WI38 (cell line): ENCODE results near the gene CTNNA2.

Experiments used
- H3K4me3 ChIP-seq: 2 replicates; pipeline ENCODE4 v1.5.1; 2011; ENCODE audit warnings: low read depth, mild to moderate bottlenecking, control low read depth, low read length
- CTCF ChIP-seq: IDR thresholded peaks from 2 replicates; pipeline ENCODE4 v1.5.1; 2012; ENCODE audit warnings: low read depth, mild to moderate bottlenecking, control low read depth, low read length

The CTNNA2 gene

GRCh38 chr2:80499095-80499494 lies 986.2 kb downstream of the CTNNA2 start:
- TF ChIP-seq CTCF: peak; percentile 42; the same call in 1 of the 2 replicates
- no peak overlapping the region for H3K4me3 ChIP-seq

- no peak for TF ChIP-seq CTCF
- H3K4me3 ChIP-seq: no peak overlapping the region
These were observed 989.2 kb downstream of the CTNNA2 start for GRCh38 chr2:80501874-80502624.

- no peak overlapping the region for H3K4me3 ChIP-seq
- TF ChIP-seq CTCF: no peak
These were observed 993.7 kb downstream of the CTNNA2 start for GRCh38 chr2:80506563-80506962.

GRCh38 chr2:80510716-80511115 lies 997.9 kb downstream of the CTNNA2 start:
- TF ChIP-seq CTCF: no peak
- H3K4me3 ChIP-seq: no peak overlapping the region

- no peak overlapping the region for H3K4me3 ChIP-seq
- TF ChIP-seq CTCF: no peak
These were observed 1003.1 kb downstream of the CTNNA2 start for GRCh38 chr2:80515964-80516363.

GRCh38 chr2:80517316-80517715 lies 1004.5 kb downstream of the CTNNA2 start:
- no peak for TF ChIP-seq CTCF
- H3K4me3 ChIP-seq: no peak overlapping the region

GRCh38 chr2:80519121-80519643 lies 1006.3 kb downstream of the CTNNA2 start:
- TF ChIP-seq CTCF: no peak
- no peak overlapping the region for H3K4me3 ChIP-seq
